HepG2 (cell line): Measurements from ENCODE around the gene APBA1. TPM values are rescaled to one million over a fixed set of nuclear protein-coding genes. Genes with fewer than 3 reads are reported as not detected.

Source experiments
- ATAC-seq: fragments of 200-7000 bp; cut with Tn5 transposase; 3 replicates; pipeline ENCODE4 v1.9.1; 2020; ENCODE audit warnings: mild to moderate bottlenecking, moderate library complexity
- BruUV-seq: library from RNA; stranded (reverse); fragments of 400-500 nt; replicated peaks from 2 replicates; lab custom pipeline; 2021; lab: Mats Ljungman, UMichigan
- CTCF ChIA-PET: fragments of 300-600 bp; formaldehyde crosslinking; extraction: SDS; loops from one replicate; lab custom pipeline; 2021; ENCODE audit warnings: low total read pairs, inconsistent platforms, low intra/inter-chr PET ratio; lab: Yijun Ruan, JAX
- POLR2A ChIA-PET: fragments of 350-600 bp; sonication (Branson Sonifier 250); formaldehyde crosslinking; loops from one replicate; lab custom pipeline; 2020; ENCODE audit warnings: antibody characterized with exemption, inconsistent platforms; lab: Yijun Ruan, JAX
- DNase-seq: peaks from one replicate; pipeline ENCODE4 v3.0.0-alpha.2; 2015; ENCODE audit warnings: low spot score
- FAIRE-seq: peaks from 3 replicates; lab custom pipeline; 2011; peaks lifted over from hg19 to GRCh38; lab: Jason Lieb, UNC
- H2AFZ ChIP-seq: one replicate; pipeline ENCODE4 v1.6.1; 2011; ENCODE audit warnings: low read length, inconsistent platforms
- H3K27ac ChIP-seq: fragments of 300-600 bp; 3 replicates; pipeline ENCODE4 v1.8.0; 2011; ENCODE audit warnings: mixed run types, mild to moderate bottlenecking, mixed read lengths, low read length, inconsistent platforms; ENCODE audit not compliant: insufficient read depth; ENCODE audit errors: extremely low read length
- H3K27me3 ChIP-seq, 2 experiments: fragments of 200-600 bp in 1 of 2; 2 replicates in 1 of 2; 3 replicates in 1 of 2; pipeline versions ENCODE4 v1.6.0 to v1.8.0; 2011; ENCODE audit warnings: low read length in 2 of 2, mild to moderate bottlenecking in 2 of 2, moderate library complexity in 2 of 2, inconsistent platforms in 1 of 2; ENCODE audit not compliant: insufficient read depth in 2 of 2, control insufficient read depth in 1 of 2
- H3K36me3 ChIP-seq, 2 experiments: fragments of 200-600 bp in 1 of 2; replicated peaks in 1 of 2; 2 replicates in 1 of 2; 3 replicates in 1 of 2; pipeline versions ENCODE4 v1.5.1 to v1.8.0; 2011; ENCODE audit warnings: low read length in 2 of 2, inconsistent platforms in 1 of 2; ENCODE audit not compliant: insufficient read depth in 2 of 2, control insufficient read depth in 1 of 2
- H3K4me1 ChIP-seq: 2 replicates; pipeline ENCODE4 v1.5.1; 2012; ENCODE audit warnings: low read length, inconsistent platforms; ENCODE audit not compliant: insufficient read depth
- H3K4me2 ChIP-seq: 2 replicates; pipeline ENCODE4 v1.6.0; 2011; ENCODE audit warnings: low read depth, low read length, inconsistent platforms
- H3K4me3 ChIP-seq, 3 experiments: fragments of 200-600 bp in 1 of 3; sonication (generic), shearing (Covaris generic) in 1 of 3; replicated peaks in 1 of 3; 2 replicates each; pipeline ENCODE4 v1.5.1; 2011 to 2016; ENCODE audit warnings: low read length in 3 of 3, inconsistent platforms in 2 of 3, low read depth in 2 of 3, mild to moderate bottlenecking in 2 of 3, control low read depth in 1 of 3, mixed read lengths in 1 of 3; ENCODE audit not compliant: insufficient read depth in 1 of 3
- H3K79me2 ChIP-seq: one replicate; pipeline ENCODE4 v1.6.1; 2011; ENCODE audit warnings: low read length, inconsistent platforms; ENCODE audit not compliant: insufficient read depth
- H3K9ac ChIP-seq: 2 replicates; pipeline ENCODE4 v1.6.0; 2011; ENCODE audit warnings: mild to moderate bottlenecking, low read depth, low read length, inconsistent platforms; ENCODE audit not compliant: insufficient read depth
- H3K9me3 ChIP-seq: 2 replicates; pipeline ENCODE4 v1.5.1; 2012; ENCODE audit warnings: mild to moderate bottlenecking, low read length
- H4K20me1 ChIP-seq: 2 replicates; pipeline ENCODE4 v1.6.0; 2011; ENCODE audit warnings: inconsistent platforms, mild to moderate bottlenecking, low read length, moderate library complexity; ENCODE audit not compliant: insufficient read depth
- ATF7-NPFF ChIP-seq: sonication (generic); formaldehyde crosslinking; IDR thresholded peaks from 2 replicates; pipeline ENCODE4 v1.8.1; 2023; ENCODE audit warnings: mild to moderate bottlenecking, low read depth, missing genetic modification reagents, moderate library complexity
- GZF1 ChIP-seq: sonication (generic); formaldehyde crosslinking; IDR thresholded peaks from 2 replicates; pipeline ENCODE4 v1.5.1; 2020; ENCODE audit warnings: mild to moderate bottlenecking, missing genetic modification reagents
- HCFC1 ChIP-seq: fragments of 150-350 bp; IDR thresholded peaks from 2 replicates; pipeline ENCODE4 v1.6.1; 2014; ENCODE audit warnings: low read depth, low read length
- MTF2 ChIP-seq: sonication (generic); formaldehyde crosslinking; IDR thresholded peaks from 2 replicates; pipeline ENCODE4 v1.5.0; 2020; ENCODE audit warnings: missing genetic modification reagents, borderline replicate concordance
- NCOA1 ChIP-seq: sonication (generic); formaldehyde crosslinking; IDR thresholded peaks from 2 replicates; pipeline ENCODE4 v1.9.0; 2021; ENCODE audit warnings: missing genetic modification reagents
- NFKB2 ChIP-seq: sonication (generic); formaldehyde crosslinking; IDR thresholded peaks from 2 replicates; pipeline ENCODE4 v1.4.0; 2020; ENCODE audit warnings: missing genetic modification reagents, borderline replicate concordance
- WIZ ChIP-seq: sonication (generic); formaldehyde crosslinking; IDR thresholded peaks from 2 replicates; pipeline ENCODE4 v1.5.1; 2020; ENCODE audit warnings: mild to moderate bottlenecking, missing genetic modification reagents
- ZNF20 ChIP-seq: sonication (generic); formaldehyde crosslinking; IDR thresholded peaks from 2 replicates; pipeline ENCODE4 v1.4.0; 2020; ENCODE audit warnings: mild to moderate bottlenecking, moderate library complexity, missing genetic modification reagents
- ZNF24 ChIP-seq: fragments of 450-650 bp; IDR thresholded peaks from 2 replicates; pipeline ENCODE4 v1.6.1; 2017; ENCODE audit warnings: antibody characterized with exemption, mild to moderate bottlenecking
- ZNF33B ChIP-seq: sonication (generic); formaldehyde crosslinking; IDR thresholded peaks from 2 replicates; pipeline ENCODE4 v1.5.1; 2020; ENCODE audit warnings: mild to moderate bottlenecking, missing genetic modification reagents
- WGBS: methylation state at CpG from one replicate; pipeline ENCODE4 v1.1.6; 2017; ENCODE audit warnings: low lambda C conversion rate; 5-methylcytosine and 5-hydroxymethylcytosine counted together
- in situ Hi-C: cut with HindIII; loops from 2 replicates; pipeline ENCODE4 v1.10.0; 2017; ENCODE audit warnings: low pct_unique_long_range_greater_than_20kb; ENCODE audit not compliant: extremely low pct_ligation_motif_present
- intact Hi-C: fragments of 100-400 bp; cut with micrococcal nuclease; formaldehyde crosslinking; loops from one replicate; pipeline ENCODE4 v1.10.0; 2022; ENCODE audit not compliant: unreplicated experiment
- polyA plus RNA-seq, 8 experiments: library from polyadenylated mRNA; depleted of rRNA in 3 of 8; stranded (reverse) in 7 of 8; unstranded in 1 of 8; fragments of >200 nt; fragmentation: Illumina TruSeq in 4 of 8; extraction: Trizol in 4 of 8; gene quantifications; 2 replicates each; pipeline versions ENCODE4 v1.2.1 to v1.2.3, GENCODE V29; 2011 to 2016; ENCODE audit warnings: low read depth in 4 of 8, missing spikeins in 1 of 8, mixed read lengths in 1 of 8; ENCODE audit not compliant: insufficient read depth in 1 of 8
- total RNA-seq, 5 experiments: library from RNA; depleted of rRNA; stranded (reverse); fragments of >200 nt; fragmentation: Illumina TruSeq; extraction: Trizol; gene quantifications; 2 replicates each; pipeline ENCODE4 v1.2.3, GENCODE V29; 2016; ENCODE audit warnings: low read depth in 1 of 5
- TF ChIP-seq, protein P1 (sequence below): sonication (generic); formaldehyde crosslinking; IDR thresholded peaks from 2 replicates; pipeline ENCODE4 v1.5.1; 2020; ENCODE audit warnings: mild to moderate bottlenecking, missing genetic modification reagents
- TF ChIP-seq, protein P2 (sequence below): IDR thresholded peaks from 2 replicates; pipeline ENCODE4 v1.6.1; 2012; ENCODE audit warnings: low read depth, low read length, improper control_type of control experiment
- TF ChIP-seq, protein P3 (sequence below): sonication (generic); formaldehyde crosslinking; IDR thresholded peaks from 2 replicates; pipeline ENCODE4 v1.5.0; 2020; ENCODE audit warnings: missing genetic modification reagents

APBA1 gene
- total and polyA plus RNA-seq, 2 of the 13 experiments (the other 11 are each of a cell fraction or from before 2014, with no cell fraction given) = 0.15 TPM; not detected in 1

DNA sequence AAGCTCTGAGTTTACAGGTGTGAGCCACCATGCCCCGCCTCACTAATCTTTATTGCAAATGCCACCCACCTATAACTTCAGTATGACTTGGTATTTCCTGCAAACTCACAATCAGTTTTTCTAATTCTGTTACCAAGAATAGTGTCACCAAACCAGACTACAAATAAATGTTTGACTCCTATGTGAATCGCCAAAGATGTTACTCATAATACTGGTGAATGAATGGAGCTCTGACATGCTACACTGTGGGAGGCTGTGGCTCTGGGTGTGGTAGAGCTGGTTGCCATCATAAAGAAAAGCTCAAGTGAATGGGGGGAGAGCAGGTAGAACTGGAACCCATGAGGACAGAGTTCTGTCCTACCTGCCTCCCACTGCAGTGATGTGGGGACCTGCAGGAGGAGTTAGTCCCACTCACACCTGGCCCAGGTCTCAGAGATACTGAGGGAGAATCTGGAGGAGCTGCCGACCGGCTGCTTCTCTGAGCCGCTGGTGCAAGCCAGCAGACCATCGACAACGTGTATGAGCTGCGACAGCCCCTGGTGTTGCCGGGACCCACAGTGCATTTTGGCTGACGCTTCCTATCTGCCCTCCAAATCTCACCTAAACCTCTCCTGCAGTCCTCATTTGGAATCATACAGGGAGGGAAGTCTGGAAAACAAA, 251.4 kb downstream of the APBA1 start:
- Histone ChIP-seq H3K4me2 (no peak overlapping the region), H3K4me1 (no peaks in the 10 kb centered on the region), H3K9me3 (no peaks in the 10 kb centered on the region), H3K4me3 (no peak overlapping the region), H3K27ac (no peak overlapping the region), H2AFZ (no peak overlapping the region), H3K27me3 (no peaks in the 10 kb centered on the region), H3K9ac (no peak overlapping the region), H4K20me1 (no peaks in the 10 kb centered on the region), H3K79me2 (no peaks in the 10 kb centered on the region), H3K36me3 (no peaks in the 10 kb centered on the region)
- no TSS peak for BruUV-seq
- POLR2A ChIA-PET = no interaction called here
- TF ChIP-seq ATF7-NPFF (CRISPR knock-in tag) (no peak), ZNF24 (no peak), MTF2 (CRISPR knock-in tag) (no peak), NFKB2 (CRISPR knock-in tag) (no peak), GZF1 (CRISPR knock-in tag) (no peak), NCOA1 (no peak), HCFC1 (no peak), ZNF33B (CRISPR knock-in tag) (no peak), WIZ (CRISPR knock-in tag) (no peak), ZNF20 (no peak)
- TF ChIP-seq, protein P1, sequence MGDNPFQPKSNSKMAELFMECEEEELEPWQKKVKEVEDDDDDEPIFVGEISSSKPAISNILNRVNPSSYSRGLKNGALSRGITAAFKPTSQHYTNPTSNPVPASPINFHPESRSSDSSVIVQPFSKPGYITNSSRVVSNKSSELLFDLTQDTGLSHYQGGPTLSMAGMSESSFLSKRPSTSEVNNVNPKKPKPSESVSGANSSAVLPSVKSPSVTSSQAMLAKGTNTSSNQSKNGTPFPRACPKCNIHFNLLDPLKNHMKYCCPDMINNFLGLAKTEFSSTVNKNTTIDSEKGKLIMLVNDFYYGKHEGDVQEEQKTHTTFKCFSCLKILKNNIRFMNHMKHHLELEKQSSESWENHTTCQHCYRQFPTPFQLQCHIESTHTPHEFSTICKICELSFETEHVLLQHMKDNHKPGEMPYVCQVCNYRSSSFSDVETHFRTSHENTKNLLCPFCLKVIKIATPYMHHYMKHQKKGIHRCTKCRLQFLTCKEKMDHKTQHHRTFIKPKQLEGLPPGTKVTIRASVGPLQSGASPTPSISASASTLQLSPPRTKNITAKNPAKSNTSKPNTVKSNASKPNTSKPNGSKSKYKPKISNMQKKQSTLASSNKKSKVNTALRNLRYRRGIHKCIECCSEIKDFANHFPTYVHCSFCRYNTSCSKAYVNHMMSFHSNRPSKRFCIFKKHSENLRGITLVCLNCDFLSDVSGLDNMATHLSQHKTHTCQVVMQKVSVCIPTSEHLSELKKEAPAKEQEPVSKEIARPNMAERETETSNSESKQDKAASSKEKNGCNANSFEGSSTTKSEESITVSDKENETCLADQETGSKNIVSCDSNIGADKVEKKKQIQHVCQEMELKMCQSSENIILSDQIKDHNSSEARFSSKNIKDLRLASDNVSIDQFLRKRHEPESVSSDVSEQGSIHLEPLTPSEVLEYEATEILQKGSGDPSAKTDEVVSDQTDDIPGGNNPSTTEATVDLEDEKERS = no peak
- TF ChIP-seq, protein P2, sequence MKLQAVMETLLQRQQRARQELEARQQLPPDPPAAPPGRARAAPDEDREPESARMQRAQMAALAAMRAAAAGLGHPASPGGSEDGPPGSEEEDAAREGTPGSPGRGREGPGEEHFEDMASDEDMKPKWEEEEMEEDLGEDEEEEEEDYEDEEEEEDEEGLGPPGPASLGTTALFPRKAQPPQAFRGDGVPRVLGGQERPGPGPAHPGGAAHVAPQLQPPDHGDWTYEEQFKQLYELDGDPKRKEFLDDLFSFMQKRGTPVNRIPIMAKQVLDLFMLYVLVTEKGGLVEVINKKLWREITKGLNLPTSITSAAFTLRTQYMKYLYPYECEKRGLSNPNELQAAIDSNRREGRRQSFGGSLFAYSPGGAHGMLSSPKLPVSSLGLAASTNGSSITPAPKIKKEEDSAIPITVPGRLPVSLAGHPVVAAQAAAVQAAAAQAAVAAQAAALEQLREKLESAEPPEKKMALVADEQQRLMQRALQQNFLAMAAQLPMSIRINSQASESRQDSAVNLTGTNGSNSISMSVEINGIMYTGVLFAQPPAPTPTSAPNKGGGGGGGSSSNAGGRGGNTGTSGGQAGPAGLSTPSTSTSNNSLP = no peak
- TF ChIP-seq, protein P3, sequence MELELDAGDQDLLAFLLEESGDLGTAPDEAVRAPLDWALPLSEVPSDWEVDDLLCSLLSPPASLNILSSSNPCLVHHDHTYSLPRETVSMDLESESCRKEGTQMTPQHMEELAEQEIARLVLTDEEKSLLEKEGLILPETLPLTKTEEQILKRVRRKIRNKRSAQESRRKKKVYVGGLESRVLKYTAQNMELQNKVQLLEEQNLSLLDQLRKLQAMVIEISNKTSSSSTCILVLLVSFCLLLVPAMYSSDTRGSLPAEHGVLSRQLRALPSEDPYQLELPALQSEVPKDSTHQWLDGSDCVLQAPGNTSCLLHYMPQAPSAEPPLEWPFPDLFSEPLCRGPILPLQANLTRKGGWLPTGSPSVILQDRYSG (CRISPR knock-in tag) = no peak
- 34% methylated on average over 7 of the region's 10 CpGs for WGBS
- CTCF ChIA-PET = interaction anchor here (4.6 kb wide), 1 partner anchor 128 kb away, joined by 87 read pairs; no protein-coding TSS in a partner anchor
- ATAC-seq = no peak
- no peak for FAIRE-seq
- intact Hi-C loops (loop anchor here (10.0 kb wide), 2 partner anchors 234 to 324 kb away; no protein-coding TSS in a partner anchor), in situ Hi-C loops (loop anchor here (5.0 kb wide), 1 partner anchor 127 kb away; no protein-coding TSS in a partner anchor)
- DNase-seq = no peak
